ENCODE measurements around the gene TMEM184B. TPM values are rescaled to one million over a fixed set of nuclear protein-coding genes. Genes with fewer than 3 reads are reported as not detected.

The TMEM184B gene
- total and polyA plus RNA-seq, 10 of the 15 experiments (the other 5 are each of a cell fraction or from before 2014, with no cell fraction given), result 0.56 to 22.4 (median 7.9) TPM

- TF ChIP-seq, protein P1, sequence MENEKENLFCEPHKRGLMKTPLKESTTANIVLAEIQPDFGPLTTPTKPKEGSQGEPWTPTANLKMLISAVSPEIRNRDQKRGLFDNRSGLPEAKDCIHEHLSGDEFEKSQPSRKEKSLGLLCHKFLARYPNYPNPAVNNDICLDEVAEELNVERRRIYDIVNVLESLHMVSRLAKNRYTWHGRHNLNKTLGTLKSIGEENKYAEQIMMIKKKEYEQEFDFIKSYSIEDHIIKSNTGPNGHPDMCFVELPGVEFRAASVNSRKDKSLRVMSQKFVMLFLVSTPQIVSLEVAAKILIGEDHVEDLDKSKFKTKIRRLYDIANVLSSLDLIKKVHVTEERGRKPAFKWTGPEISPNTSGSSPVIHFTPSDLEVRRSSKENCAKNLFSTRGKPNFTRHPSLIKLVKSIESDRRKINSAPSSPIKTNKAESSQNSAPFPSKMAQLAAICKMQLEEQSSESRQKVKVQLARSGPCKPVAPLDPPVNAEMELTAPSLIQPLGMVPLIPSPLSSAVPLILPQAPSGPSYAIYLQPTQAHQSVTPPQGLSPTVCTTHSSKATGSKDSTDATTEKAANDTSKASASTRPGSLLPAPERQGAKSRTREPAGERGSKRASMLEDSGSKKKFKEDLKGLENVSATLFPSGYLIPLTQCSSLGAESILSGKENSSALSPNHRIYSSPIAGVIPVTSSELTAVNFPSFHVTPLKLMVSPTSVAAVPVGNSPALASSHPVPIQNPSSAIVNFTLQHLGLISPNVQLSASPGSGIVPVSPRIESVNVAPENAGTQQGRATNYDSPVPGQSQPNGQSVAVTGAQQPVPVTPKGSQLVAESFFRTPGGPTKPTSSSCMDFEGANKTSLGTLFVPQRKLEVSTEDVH (IDR thresholded peaks at IDR 0.05; ENCODE audit: low read depth, partially characterized antibody), result no peak
- TF ChIP-seq BHLHE40 (IDR thresholded peaks at IDR 0.05; ENCODE audit: borderline replicate concordance in 1 of 2, low read depth in 2 of 2, low read length in 1 of 2) (peak in 1 of 2 experiments; percentile 68; a peak in 2 of 4 replicates), SPI1 (IDR thresholded peaks at IDR 0.05; ENCODE audit: borderline replicate concordance, insufficient read depth, low read depth, low read length) (peak; percentile 15; the same call in 1 of the 2 replicates), JUNB (IDR thresholded peaks at IDR 0.05) (no peak), USF2 (IDR thresholded peaks at IDR 0.05; ENCODE audit: borderline replicate concordance, low read depth, low read length) (no peak), ZNF687 (IDR thresholded peaks at IDR 0.05) (peak; percentile 99), IRF5 (IDR thresholded peaks at IDR 0.05; ENCODE audit: borderline replicate concordance) (no peak), PAX5 (IDR thresholded peaks at IDR 0.05; ENCODE audit: borderline replicate concordance, low read depth, low read length) (0 out of 2 replicates have a peak, but pooled peaks have one; percentile 7), IRF4 (IDR thresholded peaks at IDR 0.05; ENCODE audit: low read depth, low read length) (no peak), CREM (IDR thresholded peaks at IDR 0.05; ENCODE audit: low read depth) (0 out of 2 replicates have a peak, but pooled peaks have one; percentile 23), LARP7 (IDR thresholded peaks at IDR 0.05) (peak; percentile 71; the same call in 1 of the 2 replicates), SP1 (IDR thresholded peaks at IDR 0.05; ENCODE audit: low read depth, low read length) (peak; percentile 33), ZBTB33 (IDR thresholded peaks at IDR 0.05) (peak; percentile 65; the same call in 1 of the 2 replicates), MYC (IDR thresholded peaks at IDR 0.05; ENCODE audit: insufficient read depth, insufficient read length, insufficient replicate concordance, low read length, severe bottlenecking) (no peak), IKZF1 (conservative IDR thresholded peaks at IDR 0.05) (peak; percentile 66; the same call in 1 of the 2 replicates), GATAD2B (conservative IDR thresholded peaks at IDR 0.05; ENCODE audit: low read depth) (peak; percentile 69), MAX (IDR thresholded peaks at IDR 0.05; ENCODE audit: low read depth, low read length) (peak; percentile 87)
These were observed 58.3 kb downstream of the TMEM184B start (continued) for GRCh38 chr22:38214302-38215056.

Data from GM12878 (cell line).